MCF 10A (cell line): ENCODE data around the gene CYSLTR2. TPM values are rescaled to one million over a fixed set of nuclear protein-coding genes. Genes with fewer than 3 reads are reported as not detected.

Experiments
- BruUV-seq: library from RNA; stranded (reverse); fragments of 400-500 nt; replicated peaks from 2 replicates; lab custom pipeline; 2021; lab: Mats Ljungman, UMichigan
- CTCF ChIA-PET: fragments of 300-600 bp; sonication (Branson Sonifier 250); formaldehyde crosslinking; extraction: SDS; loops from one replicate; lab custom pipeline; 2021; ENCODE audit warnings: antibody characterized with exemption, inconsistent platforms; lab: Yijun Ruan, JAX
- POLR2A ChIA-PET: fragments of 300-600, 350-650 bp; sonication (Branson Sonifier 250); formaldehyde crosslinking; extraction: SDS; loops from one replicate; lab custom pipeline; 2020; ENCODE audit warnings: antibody characterized with exemption, inconsistent platforms; lab: Yijun Ruan, JAX
- DNase-seq: peaks from one replicate; pipeline ENCODE4 v3.0.0-alpha.2; 2018; ENCODE audit not compliant: unreplicated experiment
- H3K27ac Mint-ChIP-seq: one replicate; pipeline ENCODE4 v1.8.0; 2022; ENCODE audit warnings: mild to moderate bottlenecking, low read depth, mixed read lengths; ENCODE audit not compliant: unreplicated experiment
- H3K27me3 Mint-ChIP-seq: one replicate; pipeline ENCODE4 v1.8.0; 2022; ENCODE audit warnings: mixed read lengths; ENCODE audit not compliant: insufficient read depth, unreplicated experiment
- H3K36me3 Mint-ChIP-seq: one replicate; pipeline ENCODE4 v1.8.0; 2022; ENCODE audit warnings: mild to moderate bottlenecking, moderate library complexity, mixed read lengths; ENCODE audit not compliant: insufficient read depth, unreplicated experiment
- H3K4me1 Mint-ChIP-seq: one replicate; pipeline ENCODE4 v1.8.0; 2022; ENCODE audit warnings: mixed read lengths; ENCODE audit not compliant: insufficient read depth, unreplicated experiment
- H3K4me3 Mint-ChIP-seq: one replicate; pipeline ENCODE4 v1.8.0; 2022; ENCODE audit warnings: mild to moderate bottlenecking, moderate library complexity, mixed read lengths; ENCODE audit not compliant: unreplicated experiment
- H3K9me3 Mint-ChIP-seq: one replicate; pipeline ENCODE4 v1.8.0; 2022; ENCODE audit warnings: mixed read lengths; ENCODE audit not compliant: unreplicated experiment
- intact Hi-C: fragments of 100-400 bp; cut with micrococcal nuclease; formaldehyde crosslinking; loops from 2 replicates; pipeline ENCODE4 v1.14.1; 2022
- total RNA-seq: library from RNA; stranded (reverse); gene quantifications from 2 replicates; pipeline ENCODE4 v1.2.3, GENCODE V29; 2022
- TF ChIP-seq, protein P1 (sequence below): fragments of 200-600 bp; IDR thresholded peaks from one replicate; pipeline ENCODE4 v1.8.0; 2022; ENCODE audit warnings: antibody characterized with exemption, mild to moderate bottlenecking; ENCODE audit not compliant: unreplicated experiment

The CYSLTR2 gene
- total RNA-seq, 1 experiment from 2014 or later = not detected

GRCh38 chr13:48675247-48675646, 21.5 kb downstream of the CYSLTR2 start:
- no peaks in the 10 kb centered on the region for H3K4me1 Mint-ChIP-seq
- ChIA-PET POLR2A (no interaction called here), CTCF (interaction anchor here (0.7 kb wide), 1 partner anchor 20 kb away, joined by 3 read pairs; no protein-coding TSS in a partner anchor)
- H3K27ac Mint-ChIP-seq = no peak overlapping the region
- DNase-seq = no peak
- peaks cover 37% of the 10 kb centered on the region for H3K27me3 Mint-ChIP-seq
- H3K4me3 Mint-ChIP-seq = no peak overlapping the region
- H3K9me3 Mint-ChIP-seq = peaks cover 14% of the 10 kb centered on the region
- no TSS peak for BruUV-seq
- intact Hi-C loops = no loop called here
- TF ChIP-seq, protein P1, sequence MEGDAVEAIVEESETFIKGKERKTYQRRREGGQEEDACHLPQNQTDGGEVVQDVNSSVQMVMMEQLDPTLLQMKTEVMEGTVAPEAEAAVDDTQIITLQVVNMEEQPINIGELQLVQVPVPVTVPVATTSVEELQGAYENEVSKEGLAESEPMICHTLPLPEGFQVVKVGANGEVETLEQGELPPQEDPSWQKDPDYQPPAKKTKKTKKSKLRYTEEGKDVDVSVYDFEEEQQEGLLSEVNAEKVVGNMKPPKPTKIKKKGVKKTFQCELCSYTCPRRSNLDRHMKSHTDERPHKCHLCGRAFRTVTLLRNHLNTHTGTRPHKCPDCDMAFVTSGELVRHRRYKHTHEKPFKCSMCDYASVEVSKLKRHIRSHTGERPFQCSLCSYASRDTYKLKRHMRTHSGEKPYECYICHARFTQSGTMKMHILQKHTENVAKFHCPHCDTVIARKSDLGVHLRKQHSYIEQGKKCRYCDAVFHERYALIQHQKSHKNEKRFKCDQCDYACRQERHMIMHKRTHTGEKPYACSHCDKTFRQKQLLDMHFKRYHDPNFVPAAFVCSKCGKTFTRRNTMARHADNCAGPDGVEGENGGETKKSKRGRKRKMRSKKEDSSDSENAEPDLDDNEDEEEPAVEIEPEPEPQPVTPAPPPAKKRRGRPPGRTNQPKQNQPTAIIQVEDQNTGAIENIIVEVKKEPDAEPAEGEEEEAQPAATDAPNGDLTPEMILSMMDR = no peak
- no peaks in the 10 kb centered on the region for H3K36me3 Mint-ChIP-seq

- DNase-seq = no peak
- no TSS peak for BruUV-seq
- H3K4me1 Mint-ChIP-seq = no peaks in the 10 kb centered on the region
- ChIA-PET CTCF (interaction anchor here (0.6 kb wide), 2 partner anchors 373 to 1813 kb away, joined by 3 read pairs; no protein-coding TSS in a partner anchor), POLR2A (no interaction called here)
- H3K27me3 Mint-ChIP-seq = peaks cover 55% of the 10 kb centered on the region
- no peak overlapping the region for H3K27ac Mint-ChIP-seq
- intact Hi-C loops = no loop called here
- TF ChIP-seq, protein P1 = no peak
- H3K9me3 Mint-ChIP-seq = no peaks in the 10 kb centered on the region
- no peak overlapping the region for H3K4me3 Mint-ChIP-seq
- no peaks in the 10 kb centered on the region for H3K36me3 Mint-ChIP-seq
Observed at GRCh38 chr13:48678316-48678715, 24.6 kb downstream of the CYSLTR2 start.

- BruUV-seq = no TSS peak
- Mint-ChIP-seq H3K4me3 (no peak overlapping the region), H3K27me3 (peaks cover 65% of the 10 kb centered on the region), H3K4me1 (no peaks in the 10 kb centered on the region), H3K27ac (no peak overlapping the region), H3K9me3 (no peaks in the 10 kb centered on the region), H3K36me3 (no peaks in the 10 kb centered on the region)
- ChIA-PET CTCF (no interaction called here), POLR2A (no interaction called here)
- intact Hi-C loops = no loop called here
- no peak for DNase-seq
- TF ChIP-seq, protein P1 = no peak
Observed at GRCh38 chr13:48679941-48680680, 26.4 kb downstream of the CYSLTR2 start.

DNA sequence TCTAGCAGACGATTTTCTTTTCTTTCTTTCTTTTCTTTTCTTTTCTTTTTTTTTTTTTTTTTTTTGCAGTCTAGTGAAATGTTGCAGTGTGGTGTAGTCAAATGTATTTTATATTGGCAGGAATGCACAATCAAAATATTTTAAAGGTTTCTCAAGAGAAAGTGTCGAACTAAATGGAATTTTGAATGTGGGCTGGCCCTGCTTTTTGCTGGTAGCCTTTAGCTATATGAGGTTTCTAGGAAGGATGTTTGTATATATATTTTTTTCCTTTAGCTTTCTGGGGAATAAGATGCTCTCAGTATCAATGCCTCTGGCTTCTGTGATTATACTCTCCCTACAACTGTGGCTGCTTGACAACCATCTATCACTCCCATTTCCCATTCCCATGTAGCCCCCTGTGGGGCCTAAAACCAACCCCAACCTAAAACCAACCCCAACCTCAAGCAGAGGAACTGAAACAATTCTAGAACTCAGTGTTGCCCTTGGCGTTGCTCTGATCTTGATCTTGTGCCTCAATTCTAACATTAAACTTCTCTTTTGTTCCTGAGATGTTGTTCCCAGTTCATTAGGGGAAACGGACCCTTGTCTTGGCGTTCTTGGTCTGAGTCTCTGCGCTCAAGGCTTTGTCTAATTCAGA, 27.1 kb downstream of the CYSLTR2 start:
- H3K4me3 Mint-ChIP-seq = no peak overlapping the region
- ChIA-PET CTCF (interaction anchor here (1.0 kb wide), 1 partner anchor 15 kb away, joined by 3 read pairs; no protein-coding TSS in a partner anchor), POLR2A (no interaction called here)
- H3K4me1 Mint-ChIP-seq = no peaks in the 10 kb centered on the region
- TF ChIP-seq, protein P1 = no peak
- BruUV-seq = no TSS peak
- H3K36me3 Mint-ChIP-seq = no peaks in the 10 kb centered on the region
- intact Hi-C loops = no loop called here
- no peak for DNase-seq
- H3K27ac Mint-ChIP-seq = no peak overlapping the region
- peaks cover 73% of the 10 kb centered on the region for H3K27me3 Mint-ChIP-seq
- no peaks in the 10 kb centered on the region for H3K9me3 Mint-ChIP-seq
